ENCODE results near the gene RAB3D. TPM values are rescaled to one million over a fixed set of nuclear protein-coding genes. Genes with fewer than 3 reads are reported as not detected.

RAB3D gene
- total and polyA plus RNA-seq, 4 donors, result 1.1 to 10.2 (median 5.5) TPM

DNA sequence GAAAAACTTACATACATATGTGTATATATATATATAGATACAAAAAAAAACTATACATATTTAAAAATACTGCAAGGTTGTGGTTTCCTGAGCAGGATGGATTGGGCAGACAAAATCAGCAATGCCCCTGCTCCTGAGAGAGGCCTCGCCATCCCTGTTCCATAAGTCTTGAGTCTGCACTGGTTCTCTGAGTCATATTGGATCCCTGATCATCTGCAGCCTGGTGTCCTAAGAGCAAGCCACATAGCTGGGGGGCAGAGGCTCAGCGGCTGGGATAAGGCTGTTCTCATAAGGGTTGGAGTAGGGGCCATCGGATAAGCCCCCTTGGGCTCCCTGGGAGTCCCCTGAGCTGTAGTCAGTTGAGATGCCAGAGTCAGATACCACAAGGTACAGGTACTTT is 38.3 kb upstream of the RAB3D start:
- Histone ChIP-seq H3K9ac (ENCODE audit: low read depth in 1 of 2, low read length in 2 of 2) (no peak overlapping the region), H3K4me1 (ENCODE audit: control insufficient read depth in 4 of 4, insufficient read depth in 4 of 4, low read length in 3 of 4) (peaks cover 8 to 56% (median 34%) of the 10 kb centered on the region in 4 donors), H3K27me3 (ENCODE audit: control insufficient read depth in 4 of 4, insufficient read depth in 4 of 4, low read length in 3 of 4) (no peaks in the 10 kb centered on the region), H3K36me3 (ENCODE audit: control insufficient read depth in 4 of 4, insufficient read depth in 3 of 4, low read depth in 1 of 4, low read length in 3 of 4) (no peaks in the 10 kb centered on the region), H3K27ac (ENCODE audit: low read depth in 1 of 2, low read length in 2 of 2) (peak overlapping the region in 1 of 2 donors; percentile 46), H3K4me3 (ENCODE audit: low read depth in 1 of 3, low read length in 3 of 3) (no peak overlapping the region), H3K9me3 (ENCODE audit: control insufficient read depth in 4 of 4, low read length in 3 of 4) (no peaks in the 10 kb centered on the region)
- no peak for DNase-seq (ENCODE audit: low spot score)
- 97% methylated on average over 3 of the region's 3 CpGs for WGBS
- TF ChIP-seq, protein P1, sequence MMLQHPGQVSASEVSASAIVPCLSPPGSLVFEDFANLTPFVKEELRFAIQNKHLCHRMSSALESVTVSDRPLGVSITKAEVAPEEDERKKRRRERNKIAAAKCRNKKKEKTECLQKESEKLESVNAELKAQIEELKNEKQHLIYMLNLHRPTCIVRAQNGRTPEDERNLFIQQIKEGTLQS (IDR thresholded peaks at IDR 0.05), result no peak

DNA sequence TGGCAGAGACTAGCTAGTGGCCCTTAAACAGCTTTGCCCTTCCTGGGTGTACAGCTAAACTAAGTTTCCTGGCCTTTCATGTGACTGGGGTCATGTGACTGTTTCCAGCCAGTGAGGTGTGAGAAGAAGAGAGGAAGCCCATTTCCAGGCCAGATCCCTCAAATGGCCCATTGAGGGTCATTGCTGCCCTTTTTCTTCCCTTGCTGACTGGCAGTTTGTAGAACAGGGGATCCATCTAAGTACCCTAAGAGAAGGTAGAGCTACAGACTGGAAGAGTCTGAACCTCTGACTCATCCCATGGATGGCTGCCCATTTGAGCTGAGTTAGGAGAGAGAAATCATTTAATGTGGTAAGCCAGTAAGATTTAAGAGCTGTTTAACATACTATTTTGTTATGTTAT is 37.8 kb upstream of the RAB3D start:
- Histone ChIP-seq H3K27ac (ENCODE audit: low read depth in 1 of 2, low read length in 2 of 2) (peak overlapping the region in 1 of 2 donors; percentile 9), H3K9me3 (ENCODE audit: control insufficient read depth in 4 of 4, low read length in 3 of 4) (no peaks in the 10 kb centered on the region), H3K4me3 (ENCODE audit: low read depth in 1 of 3, low read length in 3 of 3) (no peak overlapping the region), H3K9ac (ENCODE audit: low read depth in 1 of 2, low read length in 2 of 2) (no peak overlapping the region), H3K36me3 (ENCODE audit: control insufficient read depth in 4 of 4, insufficient read depth in 3 of 4, low read depth in 1 of 4, low read length in 3 of 4) (no peaks in the 10 kb centered on the region), H3K27me3 (ENCODE audit: control insufficient read depth in 4 of 4, insufficient read depth in 4 of 4, low read length in 3 of 4) (no peaks in the 10 kb centered on the region), H3K4me1 (ENCODE audit: control insufficient read depth in 4 of 4, insufficient read depth in 4 of 4, low read length in 3 of 4) (peaks cover 8 to 55% (median 33%) of the 10 kb centered on the region in 4 donors)
- DNase-seq (ENCODE audit: low spot score), result no peak
- TF ChIP-seq FOXA1 (IDR thresholded peaks at IDR 0.05), result no peak
- TF ChIP-seq JUND (IDR thresholded peaks at IDR 0.05), result peak in 1 of 2 donors; percentile 67
- no peak for TF ChIP-seq SP1 (IDR thresholded peaks at IDR 0.05)

DNA sequence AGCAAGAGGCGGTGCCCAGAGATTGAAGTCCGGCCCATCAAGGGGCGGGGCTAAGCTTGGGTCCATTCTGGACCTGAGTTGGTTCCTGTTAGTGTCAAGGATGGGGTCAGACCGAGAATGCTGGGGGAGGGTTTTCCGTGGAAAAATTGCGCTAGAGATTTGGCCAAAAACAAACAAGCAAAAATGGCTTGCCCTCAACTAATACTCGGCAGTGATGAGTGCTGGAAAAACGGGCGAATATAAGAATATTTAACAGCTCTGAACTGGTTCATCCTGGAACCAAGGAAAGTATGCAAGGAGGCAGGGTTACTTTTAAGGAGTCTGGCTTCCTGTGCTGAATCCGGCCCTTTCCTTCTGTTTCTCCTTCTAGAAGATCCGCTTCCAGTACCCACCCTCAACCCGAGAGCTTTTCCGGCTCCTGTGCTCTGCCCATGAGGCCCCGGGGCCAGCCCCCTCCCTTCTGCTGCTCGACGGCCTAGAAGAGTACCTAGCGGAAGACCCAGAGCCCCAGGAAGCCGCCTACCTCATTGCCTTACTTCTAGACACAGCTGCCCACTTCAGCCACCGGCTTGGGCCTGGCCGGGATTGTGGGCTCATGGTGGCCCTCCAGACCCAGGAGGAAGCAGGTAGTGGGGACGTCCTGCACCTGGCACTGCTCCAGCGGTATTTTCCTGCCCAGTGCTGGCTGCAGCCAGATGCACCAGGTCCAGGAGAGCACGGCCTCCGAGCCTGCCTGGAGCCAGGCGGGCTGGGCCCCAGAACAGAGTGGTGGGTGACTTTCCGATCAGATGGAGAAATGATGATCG is 35.9 kb upstream of the RAB3D start:
- Histone ChIP-seq H3K4me1 (ENCODE audit: control insufficient read depth in 4 of 4, insufficient read depth in 4 of 4, low read length in 3 of 4) (peaks cover 4 to 38% (median 21%) of the 10 kb centered on the region in 4 donors), H3K27ac (ENCODE audit: low read depth in 1 of 2, low read length in 2 of 2) (peak overlapping the region; percentile 87 to 98), H3K9me3 (ENCODE audit: control insufficient read depth in 4 of 4, low read length in 3 of 4) (no peaks in the 10 kb centered on the region), H3K36me3 (ENCODE audit: control insufficient read depth in 4 of 4, insufficient read depth in 3 of 4, low read depth in 1 of 4, low read length in 3 of 4) (peaks cover 0 to 4% (median under 1%) of the 10 kb centered on the region in 4 donors), H3K9ac (ENCODE audit: low read depth in 1 of 2, low read length in 2 of 2) (peak overlapping the region; percentile 61 to 86), H3K4me3 (ENCODE audit: low read depth in 1 of 3, low read length in 3 of 3) (peak overlapping the region; percentile 54 to 71 (median 66)), H3K27me3 (ENCODE audit: control insufficient read depth in 4 of 4, insufficient read depth in 4 of 4, low read length in 3 of 4) (no peaks in the 10 kb centered on the region)
- 4% methylated on average over 27 of the region's 27 CpGs for WGBS
- TF ChIP-seq GABPA (IDR thresholded peaks at IDR 0.05 in 1 of 2, conservative IDR thresholded peaks at IDR 0.05 in 1 of 2) (peak in 1 of 2 donors; percentile 19), TAF1 (conservative IDR thresholded peaks at IDR 0.05) (no peak), FOXA2 (IDR thresholded peaks at IDR 0.05) (no peak), YY1 (IDR thresholded peaks at IDR 0.05) (peak; percentile 71), RXRA (IDR thresholded peaks at IDR 0.05) (peak in 1 of 2 donors; percentile 60), FOXA1 (IDR thresholded peaks at IDR 0.05) (no peak), RAD21 (IDR thresholded peaks at IDR 0.05) (peak; percentile 3 to 41), JUND (IDR thresholded peaks at IDR 0.05) (peak in 1 of 2 donors; percentile 56), HNF4A (conservative IDR thresholded peaks at IDR 0.05) (peak; percentile 66 to 76), SP1 (IDR thresholded peaks at IDR 0.05) (peak; percentile 67), NR2F2 (IDR thresholded peaks at IDR 0.05) (peak; percentile 95), EGR1 (IDR thresholded peaks at IDR 0.05; ENCODE audit: low read depth in 2 of 2) (peak in 1 of 2 donors; percentile 59)
- TF ChIP-seq, protein P2, sequence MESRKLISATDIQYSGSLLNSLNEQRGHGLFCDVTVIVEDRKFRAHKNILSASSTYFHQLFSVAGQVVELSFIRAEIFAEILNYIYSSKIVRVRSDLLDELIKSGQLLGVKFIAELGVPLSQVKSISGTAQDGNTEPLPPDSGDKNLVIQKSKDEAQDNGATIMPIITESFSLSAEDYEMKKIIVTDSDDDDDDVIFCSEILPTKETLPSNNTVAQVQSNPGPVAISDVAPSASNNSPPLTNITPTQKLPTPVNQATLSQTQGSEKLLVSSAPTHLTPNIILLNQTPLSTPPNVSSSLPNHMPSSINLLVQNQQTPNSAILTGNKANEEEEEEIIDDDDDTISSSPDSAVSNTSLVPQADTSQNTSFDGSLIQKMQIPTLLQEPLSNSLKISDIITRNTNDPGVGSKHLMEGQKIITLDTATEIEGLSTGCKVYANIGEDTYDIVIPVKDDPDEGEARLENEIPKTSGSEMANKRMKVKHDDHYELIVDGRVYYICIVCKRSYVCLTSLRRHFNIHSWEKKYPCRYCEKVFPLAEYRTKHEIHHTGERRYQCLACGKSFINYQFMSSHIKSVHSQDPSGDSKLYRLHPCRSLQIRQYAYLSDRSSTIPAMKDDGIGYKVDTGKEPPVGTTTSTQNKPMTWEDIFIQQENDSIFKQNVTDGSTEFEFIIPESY (IDR thresholded peaks at IDR 0.05), result peak; percentile 30
- TF ChIP-seq, protein P3, sequence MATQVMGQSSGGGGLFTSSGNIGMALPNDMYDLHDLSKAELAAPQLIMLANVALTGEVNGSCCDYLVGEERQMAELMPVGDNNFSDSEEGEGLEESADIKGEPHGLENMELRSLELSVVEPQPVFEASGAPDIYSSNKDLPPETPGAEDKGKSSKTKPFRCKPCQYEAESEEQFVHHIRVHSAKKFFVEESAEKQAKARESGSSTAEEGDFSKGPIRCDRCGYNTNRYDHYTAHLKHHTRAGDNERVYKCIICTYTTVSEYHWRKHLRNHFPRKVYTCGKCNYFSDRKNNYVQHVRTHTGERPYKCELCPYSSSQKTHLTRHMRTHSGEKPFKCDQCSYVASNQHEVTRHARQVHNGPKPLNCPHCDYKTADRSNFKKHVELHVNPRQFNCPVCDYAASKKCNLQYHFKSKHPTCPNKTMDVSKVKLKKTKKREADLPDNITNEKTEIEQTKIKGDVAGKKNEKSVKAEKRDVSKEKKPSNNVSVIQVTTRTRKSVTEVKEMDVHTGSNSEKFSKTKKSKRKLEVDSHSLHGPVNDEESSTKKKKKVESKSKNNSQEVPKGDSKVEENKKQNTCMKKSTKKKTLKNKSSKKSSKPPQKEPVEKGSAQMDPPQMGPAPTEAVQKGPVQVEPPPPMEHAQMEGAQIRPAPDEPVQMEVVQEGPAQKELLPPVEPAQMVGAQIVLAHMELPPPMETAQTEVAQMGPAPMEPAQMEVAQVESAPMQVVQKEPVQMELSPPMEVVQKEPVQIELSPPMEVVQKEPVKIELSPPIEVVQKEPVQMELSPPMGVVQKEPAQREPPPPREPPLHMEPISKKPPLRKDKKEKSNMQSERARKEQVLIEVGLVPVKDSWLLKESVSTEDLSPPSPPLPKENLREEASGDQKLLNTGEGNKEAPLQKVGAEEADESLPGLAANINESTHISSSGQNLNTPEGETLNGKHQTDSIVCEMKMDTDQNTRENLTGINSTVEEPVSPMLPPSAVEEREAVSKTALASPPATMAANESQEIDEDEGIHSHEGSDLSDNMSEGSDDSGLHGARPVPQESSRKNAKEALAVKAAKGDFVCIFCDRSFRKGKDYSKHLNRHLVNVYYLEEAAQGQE (IDR thresholded peaks at IDR 0.05), result peak; percentile 91
- TF ChIP-seq, protein P4, sequence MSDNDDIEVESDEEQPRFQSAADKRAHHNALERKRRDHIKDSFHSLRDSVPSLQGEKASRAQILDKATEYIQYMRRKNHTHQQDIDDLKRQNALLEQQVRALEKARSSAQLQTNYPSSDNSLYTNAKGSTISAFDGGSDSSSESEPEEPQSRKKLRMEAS (IDR thresholded peaks at IDR 0.05), result no peak
- peak; percentile 58 for DNase-seq (ENCODE audit: low spot score)

Data from liver (tissue), 9 donors.